HepG2 (cell line): ENCODE data around the gene PEX3. TPM values are rescaled to one million over a fixed set of nuclear protein-coding genes. Genes with fewer than 3 reads are reported as not detected.

Experiments used
- ATAC-seq: fragments of 200-7000 bp; cut with Tn5 transposase; 3 replicates; pipeline ENCODE4 v1.9.1; 2020; ENCODE audit warnings: mild to moderate bottlenecking, moderate library complexity
- BruUV-seq: library from RNA; stranded (reverse); fragments of 400-500 nt; replicated peaks from 2 replicates; lab custom pipeline; 2021; lab: Mats Ljungman, UMichigan
- CTCF ChIA-PET: fragments of 300-600 bp; formaldehyde crosslinking; extraction: SDS; loops from one replicate; lab custom pipeline; 2021; ENCODE audit warnings: low total read pairs, inconsistent platforms, low intra/inter-chr PET ratio; lab: Yijun Ruan, JAX
- POLR2A ChIA-PET: fragments of 350-600 bp; sonication (Branson Sonifier 250); formaldehyde crosslinking; loops from one replicate; lab custom pipeline; 2020; ENCODE audit warnings: antibody characterized with exemption, inconsistent platforms; lab: Yijun Ruan, JAX
- DNase-seq: peaks from one replicate; pipeline ENCODE4 v3.0.0-alpha.2; 2015; ENCODE audit warnings: low spot score
- FAIRE-seq: peaks from 3 replicates; lab custom pipeline; 2011; peaks lifted over from hg19 to GRCh38; lab: Jason Lieb, UNC
- H2AFZ ChIP-seq: one replicate; pipeline ENCODE4 v1.6.1; 2011; ENCODE audit warnings: low read length, inconsistent platforms
- H3K27ac ChIP-seq: fragments of 300-600 bp; 3 replicates; pipeline ENCODE4 v1.8.0; 2011; ENCODE audit warnings: mixed run types, mild to moderate bottlenecking, mixed read lengths, low read length, inconsistent platforms; ENCODE audit not compliant: insufficient read depth; ENCODE audit errors: extremely low read length
- H3K27me3 ChIP-seq, 2 experiments: fragments of 200-600 bp in 1 of 2; 2 replicates in 1 of 2; 3 replicates in 1 of 2; pipeline versions ENCODE4 v1.6.0 to v1.8.0; 2011; ENCODE audit warnings: low read length in 2 of 2, mild to moderate bottlenecking in 2 of 2, moderate library complexity in 2 of 2, inconsistent platforms in 1 of 2; ENCODE audit not compliant: insufficient read depth in 2 of 2, control insufficient read depth in 1 of 2
- H3K36me3 ChIP-seq, 2 experiments: fragments of 200-600 bp in 1 of 2; replicated peaks in 1 of 2; 2 replicates in 1 of 2; 3 replicates in 1 of 2; pipeline versions ENCODE4 v1.5.1 to v1.8.0; 2011; ENCODE audit warnings: low read length in 2 of 2, inconsistent platforms in 1 of 2; ENCODE audit not compliant: insufficient read depth in 2 of 2, control insufficient read depth in 1 of 2
- H3K4me1 ChIP-seq: 2 replicates; pipeline ENCODE4 v1.5.1; 2012; ENCODE audit warnings: low read length, inconsistent platforms; ENCODE audit not compliant: insufficient read depth
- H3K4me2 ChIP-seq: 2 replicates; pipeline ENCODE4 v1.6.0; 2011; ENCODE audit warnings: low read depth, low read length, inconsistent platforms
- H3K4me3 ChIP-seq, 3 experiments: fragments of 200-600 bp in 1 of 3; sonication (generic), shearing (Covaris generic) in 1 of 3; replicated peaks in 1 of 3; 2 replicates each; pipeline ENCODE4 v1.5.1; 2011 to 2016; ENCODE audit warnings: low read length in 3 of 3, inconsistent platforms in 2 of 3, low read depth in 2 of 3, mild to moderate bottlenecking in 2 of 3, control low read depth in 1 of 3, mixed read lengths in 1 of 3; ENCODE audit not compliant: insufficient read depth in 1 of 3
- H3K79me2 ChIP-seq: one replicate; pipeline ENCODE4 v1.6.1; 2011; ENCODE audit warnings: low read length, inconsistent platforms; ENCODE audit not compliant: insufficient read depth
- H3K9ac ChIP-seq: 2 replicates; pipeline ENCODE4 v1.6.0; 2011; ENCODE audit warnings: mild to moderate bottlenecking, low read depth, low read length, inconsistent platforms; ENCODE audit not compliant: insufficient read depth
- H3K9me3 ChIP-seq: 2 replicates; pipeline ENCODE4 v1.5.1; 2012; ENCODE audit warnings: mild to moderate bottlenecking, low read length
- H4K20me1 ChIP-seq: 2 replicates; pipeline ENCODE4 v1.6.0; 2011; ENCODE audit warnings: inconsistent platforms, mild to moderate bottlenecking, low read length, moderate library complexity; ENCODE audit not compliant: insufficient read depth
- MZF1 ChIP-seq: sonication (generic); formaldehyde crosslinking; IDR thresholded peaks from 2 replicates; pipeline ENCODE4 v1.8.1; 2023; ENCODE audit warnings: mild to moderate bottlenecking, missing genetic modification reagents, borderline replicate concordance
- NFAT5 ChIP-seq: sonication (generic); formaldehyde crosslinking; IDR thresholded peaks from 2 replicates; pipeline ENCODE4 v1.4.0; 2020; ENCODE audit warnings: missing genetic modification reagents
- ZFY ChIP-seq: sonication (generic); formaldehyde crosslinking; IDR thresholded peaks from 2 replicates; pipeline ENCODE4 v1.4.0; 2020; ENCODE audit warnings: missing genetic modification reagents
- ZNF672 ChIP-seq: sonication (generic); formaldehyde crosslinking; IDR thresholded peaks from 2 replicates; pipeline ENCODE4 v1.8.1; 2022; ENCODE audit warnings: missing genetic modification reagents
- ZNF883 ChIP-seq: sonication (generic); formaldehyde crosslinking; IDR thresholded peaks from 2 replicates; pipeline ENCODE4 v1.5.1; 2020; ENCODE audit warnings: mild to moderate bottlenecking, missing genetic modification reagents; ENCODE audit errors: not compliant biosample characterization
- ZSCAN12 ChIP-seq: sonication (generic); formaldehyde crosslinking; IDR thresholded peaks from 2 replicates; pipeline ENCODE4 v1.9.0; 2021; ENCODE audit warnings: mild to moderate bottlenecking, missing genetic modification reagents
- WGBS: methylation state at CpG from one replicate; pipeline ENCODE4 v1.1.6; 2017; ENCODE audit warnings: low lambda C conversion rate; 5-methylcytosine and 5-hydroxymethylcytosine counted together
- in situ Hi-C: cut with HindIII; loops from 2 replicates; pipeline ENCODE4 v1.10.0; 2017; ENCODE audit warnings: low pct_unique_long_range_greater_than_20kb; ENCODE audit not compliant: extremely low pct_ligation_motif_present
- intact Hi-C: fragments of 100-400 bp; cut with micrococcal nuclease; formaldehyde crosslinking; loops from one replicate; pipeline ENCODE4 v1.10.0; 2022; ENCODE audit not compliant: unreplicated experiment
- polyA plus RNA-seq, 8 experiments: library from polyadenylated mRNA; depleted of rRNA in 3 of 8; stranded (reverse) in 7 of 8; unstranded in 1 of 8; fragments of >200 nt; fragmentation: Illumina TruSeq in 4 of 8; extraction: Trizol in 4 of 8; gene quantifications; 2 replicates each; pipeline versions ENCODE4 v1.2.1 to v1.2.3, GENCODE V29; 2011 to 2016; ENCODE audit warnings: low read depth in 4 of 8, missing spikeins in 1 of 8, mixed read lengths in 1 of 8; ENCODE audit not compliant: insufficient read depth in 1 of 8
- total RNA-seq, 5 experiments: library from RNA; depleted of rRNA; stranded (reverse); fragments of >200 nt; fragmentation: Illumina TruSeq; extraction: Trizol; gene quantifications; 2 replicates each; pipeline ENCODE4 v1.2.3, GENCODE V29; 2016; ENCODE audit warnings: low read depth in 1 of 5
- TF ChIP-seq, protein P1 (sequence below): sonication (generic); formaldehyde crosslinking; IDR thresholded peaks from 2 replicates; pipeline ENCODE4 v1.4.0; 2020; ENCODE audit warnings: mild to moderate bottlenecking, missing genetic modification reagents

Gene PEX3
- total and polyA plus RNA-seq, 2 of the 13 experiments (the other 11 are each of a cell fraction or from before 2014, with no cell fraction given) = 30.9 to 40.8 TPM

DNA sequence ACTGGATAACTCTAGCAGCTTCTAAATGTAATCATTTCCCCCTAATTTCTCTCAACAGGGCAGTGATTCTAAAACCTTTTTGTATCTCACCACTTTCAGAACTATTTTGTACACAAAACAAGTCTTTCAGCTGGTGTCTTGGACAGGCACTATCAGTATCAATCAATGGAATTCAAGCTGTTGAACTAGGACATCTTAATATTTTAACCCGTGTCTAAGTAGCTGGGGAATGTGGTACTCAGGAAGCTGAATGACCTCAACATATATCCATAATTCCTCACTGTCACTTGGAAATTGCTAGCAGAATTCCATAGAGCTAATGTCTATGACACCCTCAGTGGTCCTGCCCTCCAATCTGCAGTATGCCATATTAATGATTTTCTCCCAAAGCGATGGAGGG lies 24.6 kb upstream of the PEX3 start (continued):
- no peak for TF ChIP-seq ZFY (CRISPR knock-in tag)

GRCh38 chr6:143427109-143427817 lies 23.3 kb upstream of the PEX3 start:
- H3K27me3 ChIP-seq = no peaks in the 10 kb centered on the region
- H3K27ac ChIP-seq = no peak overlapping the region
- H3K36me3 ChIP-seq = peaks cover 3 to 11% of the 10 kb centered on the region in 2 experiments
- in situ Hi-C loops = no loop called here
- no peak overlapping the region for H3K4me3 ChIP-seq
- no peak overlapping the region for H3K9ac ChIP-seq
- WGBS = 15% methylated on average over 4 of the region's 4 CpGs
- BruUV-seq = no TSS peak
- intact Hi-C loops = loop anchor here (1.0 to 10.0 kb wide), 8 partner anchors 30 to 952 kb away; partner anchors contain the start of gene AIG1
- no peaks in the 10 kb centered on the region for H3K9me3 ChIP-seq
- CTCF ChIA-PET = interaction anchor here (0.6 to 1.9 kb wide), 5 partner anchors 90 to 860 kb away, joined by 3 to 16 read pairs (median 9); no protein-coding TSS in a partner anchor
- H4K20me1 ChIP-seq = no peaks in the 10 kb centered on the region
- POLR2A ChIA-PET = no interaction called here
- no peak overlapping the region for H3K4me2 ChIP-seq
- H2AFZ ChIP-seq = no peak overlapping the region
- no peaks in the 10 kb centered on the region for H3K79me2 ChIP-seq
- peaks cover 14% of the 10 kb centered on the region for H3K4me1 ChIP-seq
- DNase-seq = peak; percentile 69
- FAIRE-seq = peak; percentile 63
- ATAC-seq = peak; percentile 100
- TF ChIP-seq NFAT5 (no peak), MZF1 (CRISPR knock-in tag) (no peak), ZNF883 (peak; percentile 52), ZNF672 (no peak), ZSCAN12 (no peak)
- TF ChIP-seq, protein P1, sequence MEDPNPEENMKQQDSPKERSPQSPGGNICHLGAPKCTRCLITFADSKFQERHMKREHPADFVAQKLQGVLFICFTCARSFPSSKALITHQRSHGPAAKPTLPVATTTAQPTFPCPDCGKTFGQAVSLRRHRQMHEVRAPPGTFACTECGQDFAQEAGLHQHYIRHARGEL (CRISPR knock-in tag) = no peak
